Caco-2 (cell line): Measurements from ENCODE around the gene SHROOM1. TPM values are rescaled to one million over a fixed set of nuclear protein-coding genes. Genes with fewer than 3 reads are reported as not detected.

Source experiments
- BruUV-seq: library from RNA; stranded (reverse); fragments of 400-500 nt; replicated peaks from 2 replicates; lab custom pipeline; 2021; lab: Mats Ljungman, UMichigan
- CTCF ChIA-PET: fragments of 300-600 bp; sonication (Branson Sonifier 250); formaldehyde crosslinking; loops from one replicate; lab custom pipeline; 2022; ENCODE audit warnings: antibody characterized with exemption; lab: Charles Lee
- POLR2A ChIA-PET: fragments of 300-600 bp; sonication (Branson Sonifier 250); formaldehyde crosslinking; loops from one replicate; lab custom pipeline; 2022; ENCODE audit warnings: antibody characterized with exemption; lab: Charles Lee
- DNase-seq, 2 experiments: peaks; one replicate each; pipeline versions ENCODE4 v3.0.0 to v3.0.0-alpha.2; 2020 to 2022
- H3K27me3 ChIP-seq: replicated peaks from 2 replicates; pipeline ENCODE4 v1.6.0; 2011; ENCODE audit warnings: low read length; ENCODE audit not compliant: control insufficient read depth, insufficient read depth
- H3K36me3 ChIP-seq: 2 replicates; pipeline ENCODE4 v1.5.1; 2011; ENCODE audit warnings: low read length; ENCODE audit not compliant: control insufficient read depth, insufficient read depth
- H3K4me1 ChIP-seq: fragments of 250-450 bp; sonication (Bioruptor Pico); 2 replicates; pipeline ENCODE4 v1.5.1; 2020; ENCODE audit warnings: mild to moderate bottlenecking
- H3K4me3 ChIP-seq: 2 replicates; pipeline ENCODE4 v1.5.1; 2011; ENCODE audit warnings: low read depth, mild to moderate bottlenecking, control low read depth, low read length
- H3K9me3 ChIP-seq: fragments of 250-450 bp; sonication (Bioruptor Pico); 2 replicates; pipeline ENCODE4 v1.5.1; 2020; ENCODE audit warnings: mild to moderate bottlenecking, moderate library complexity
- H3K27ac Mint-ChIP-seq: one replicate; pipeline ENCODE4 v1.8.0; 2022; ENCODE audit warnings: mixed read lengths; ENCODE audit not compliant: unreplicated experiment
- H3K27me3 Mint-ChIP-seq: one replicate; pipeline ENCODE4 v1.8.0; 2022; ENCODE audit warnings: mixed read lengths; ENCODE audit not compliant: insufficient read depth, unreplicated experiment
- H3K36me3 Mint-ChIP-seq: one replicate; pipeline ENCODE4 v1.8.0; 2022; ENCODE audit warnings: mild to moderate bottlenecking, mixed read lengths; ENCODE audit not compliant: insufficient read depth, unreplicated experiment
- H3K4me1 Mint-ChIP-seq: one replicate; pipeline ENCODE4 v1.8.0; 2022; ENCODE audit warnings: low read depth, mixed read lengths; ENCODE audit not compliant: unreplicated experiment
- H3K4me3 Mint-ChIP-seq: one replicate; pipeline ENCODE4 v1.8.0; 2022; ENCODE audit warnings: mild to moderate bottlenecking, moderate library complexity, mixed read lengths; ENCODE audit not compliant: unreplicated experiment
- H3K9me3 Mint-ChIP-seq: one replicate; pipeline ENCODE4 v1.8.0; 2022; ENCODE audit warnings: mixed read lengths; ENCODE audit not compliant: unreplicated experiment
- CTCF ChIP-seq, 2 experiments: fragments of 200-600 bp in 1 of 2; IDR thresholded peaks; 1 replicate in 1 of 2; 2 replicates in 1 of 2; pipeline versions ENCODE4 v1.5.1 to v1.8.0; 2011 to 2022; ENCODE audit warnings: antibody characterized with exemption in 1 of 2, control low read depth in 1 of 2, inconsistent platforms in 1 of 2, low read depth in 1 of 2, low read length in 1 of 2, mild to moderate bottlenecking in 1 of 2, moderate library complexity in 1 of 2; ENCODE audit not compliant: insufficient read depth in 1 of 2, severe bottlenecking in 1 of 2, unreplicated experiment in 1 of 2
- intact Hi-C: fragments of 100-400 bp; cut with micrococcal nuclease; formaldehyde crosslinking; loops from one replicate; pipeline ENCODE4 v1.10.0; 2022; ENCODE audit not compliant: unreplicated experiment
- total RNA-seq: library from RNA; stranded (reverse); gene quantifications from 2 replicates; pipeline ENCODE4 v1.2.3, GENCODE V29; 2022

The SHROOM1 gene
- total RNA-seq, 1 experiment from 2014 or later = 17.4 TPM

GRCh38 chr5:132841305-132841704 is 10.9 kb upstream of the SHROOM1 start:
- no TSS peak for BruUV-seq
- H3K27me3 Mint-ChIP-seq = no peaks in the 10 kb centered on the region
- Histone ChIP-seq H3K9me3 (no peaks in the 10 kb centered on the region), H3K27me3 (no peaks in the 10 kb centered on the region), H3K4me3 (no peak overlapping the region), H3K4me1 (peaks cover 37% of the 10 kb centered on the region), H3K36me3 (no peaks in the 10 kb centered on the region)
- TF ChIP-seq CTCF (IDR thresholded peaks at IDR 0.05; ENCODE audit: insufficient read depth in 1 of 2, low read depth in 1 of 2, low read length in 1 of 2, severe bottlenecking in 1 of 2, unreplicated experiment in 1 of 2) = no peak
- intact Hi-C loops = no loop called here
- no peaks in the 10 kb centered on the region for H3K9me3 Mint-ChIP-seq
- no peak overlapping the region for H3K27ac Mint-ChIP-seq
- peaks cover 35% of the 10 kb centered on the region for H3K4me1 Mint-ChIP-seq
- H3K4me3 Mint-ChIP-seq = no peak overlapping the region
- ChIA-PET CTCF (interaction anchor here (0.6 kb wide), 1 partner anchor 43 kb away, joined by 7 read pairs; no protein-coding TSS in a partner anchor), POLR2A (interaction anchor here (0.9 kb wide), 1 partner anchor 24 kb away, joined by 4 read pairs; no protein-coding TSS in a partner anchor)
- DNase-seq = no peak
- peaks cover 7% of the 10 kb centered on the region for H3K36me3 Mint-ChIP-seq

- Histone ChIP-seq H3K36me3 (no peaks in the 10 kb centered on the region), H3K4me1 (peaks cover 37% of the 10 kb centered on the region), H3K9me3 (no peaks in the 10 kb centered on the region), H3K4me3 (no peak overlapping the region), H3K27me3 (no peaks in the 10 kb centered on the region)
- intact Hi-C loops = no loop called here
- no peak for DNase-seq
- Mint-ChIP-seq H3K4me3 (no peak overlapping the region), H3K27me3 (no peaks in the 10 kb centered on the region), H3K4me1 (peaks cover 35% of the 10 kb centered on the region), H3K9me3 (no peaks in the 10 kb centered on the region), H3K36me3 (peaks cover 7% of the 10 kb centered on the region), H3K27ac (no peak overlapping the region)
- ChIA-PET CTCF (interaction anchor here (0.6 kb wide), 1 partner anchor 43 kb away, joined by 7 read pairs; no protein-coding TSS in a partner anchor), POLR2A (no interaction called here)
- no peak for TF ChIP-seq CTCF (IDR thresholded peaks at IDR 0.05; ENCODE audit: insufficient read depth in 1 of 2, low read depth in 1 of 2, low read length in 1 of 2, severe bottlenecking in 1 of 2, unreplicated experiment in 1 of 2)
- BruUV-seq = no TSS peak
These were observed 10.4 kb upstream of the SHROOM1 start for GRCh38 chr5:132840896-132841295.

DNA sequence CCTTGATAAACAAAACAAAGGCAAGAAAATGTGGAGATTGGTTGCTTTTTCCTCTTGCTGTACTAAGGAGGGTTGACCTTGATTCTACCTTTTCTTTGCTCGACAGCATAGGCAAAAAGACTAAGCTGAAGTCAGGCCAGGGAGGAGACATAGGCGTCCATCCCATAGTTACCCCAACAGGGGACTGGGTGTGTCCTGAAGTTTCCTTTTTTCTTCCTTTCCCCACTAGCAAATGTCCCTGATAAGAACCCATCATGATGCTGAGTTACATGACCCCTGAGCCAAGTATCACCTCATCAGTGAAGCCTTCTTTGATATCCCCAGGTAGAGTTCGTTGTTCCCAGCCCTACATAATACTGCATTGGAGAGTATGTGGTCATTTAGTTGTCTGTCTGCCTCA is 9.9 kb upstream of the SHROOM1 start:
- peaks cover 7% of the 10 kb centered on the region for H3K36me3 Mint-ChIP-seq
- no peak for DNase-seq
- Histone ChIP-seq H3K27me3 (no peaks in the 10 kb centered on the region), H3K9me3 (no peaks in the 10 kb centered on the region), H3K4me1 (peaks cover 37% of the 10 kb centered on the region), H3K36me3 (no peaks in the 10 kb centered on the region), H3K4me3 (no peak overlapping the region)
- ChIA-PET POLR2A (interaction anchor here (1.0 kb wide), 1 partner anchor 26 kb away, joined by 4 read pairs; the partner anchor contains the start of genes GDF9 and UQCRQ), CTCF (interaction anchor here (1.0 kb wide), 2 partner anchors 26 to 33 kb away, joined by 4 to 5 read pairs; partner anchors contain the start of gene GDF9)
- no peak overlapping the region for H3K4me3 Mint-ChIP-seq
- intact Hi-C loops = no loop called here
- H3K27me3 Mint-ChIP-seq = no peaks in the 10 kb centered on the region
- peak overlapping the region; percentile 55 for H3K27ac Mint-ChIP-seq
- H3K4me1 Mint-ChIP-seq = peaks cover 35% of the 10 kb centered on the region
- no TSS peak for BruUV-seq
- TF ChIP-seq CTCF (IDR thresholded peaks at IDR 0.05; ENCODE audit: insufficient read depth in 1 of 2, low read depth in 1 of 2, low read length in 1 of 2, severe bottlenecking in 1 of 2, unreplicated experiment in 1 of 2) = no peak
- H3K9me3 Mint-ChIP-seq = no peaks in the 10 kb centered on the region
